HG02870 (cell line): ENCODE data around the gene ZNF710.
"Not testable (repeated sequence)": the region's sequence is repeated elsewhere in the genome, so short reads cannot be mapped to it uniquely, and the experiment has no call there.

ENCODE experiments used
- ATAC-seq: cut with Tn5 transposase; IDR thresholded peaks from one replicate; pipeline ENCODE4 v1.9.1; 2021; ENCODE audit warnings: mild to moderate bottlenecking, moderate library complexity; ENCODE audit not compliant: unreplicated experiment

ZNF710 gene

DNA sequence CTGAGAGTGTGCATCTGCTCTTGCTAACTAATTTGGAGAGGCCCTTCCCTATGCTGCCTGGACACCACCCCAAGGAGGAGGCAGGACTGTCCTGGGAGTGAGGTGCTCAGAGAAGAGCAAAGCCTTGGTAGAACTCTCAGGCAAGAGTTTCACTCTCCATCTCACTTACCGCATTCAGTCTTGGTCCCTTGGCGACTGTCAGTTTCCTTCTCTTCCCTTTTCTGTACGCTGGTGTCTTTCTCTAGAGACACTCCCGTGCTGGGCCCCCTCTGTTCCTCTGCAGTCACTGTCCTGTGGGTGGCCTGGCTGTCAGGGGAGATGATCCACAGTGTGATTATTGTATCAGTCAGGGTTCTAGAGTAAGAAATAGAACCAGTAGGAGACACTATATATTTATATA is 57.2 kb downstream of the ZNF710 start:
- ATAC-seq, result no peak

DNA sequence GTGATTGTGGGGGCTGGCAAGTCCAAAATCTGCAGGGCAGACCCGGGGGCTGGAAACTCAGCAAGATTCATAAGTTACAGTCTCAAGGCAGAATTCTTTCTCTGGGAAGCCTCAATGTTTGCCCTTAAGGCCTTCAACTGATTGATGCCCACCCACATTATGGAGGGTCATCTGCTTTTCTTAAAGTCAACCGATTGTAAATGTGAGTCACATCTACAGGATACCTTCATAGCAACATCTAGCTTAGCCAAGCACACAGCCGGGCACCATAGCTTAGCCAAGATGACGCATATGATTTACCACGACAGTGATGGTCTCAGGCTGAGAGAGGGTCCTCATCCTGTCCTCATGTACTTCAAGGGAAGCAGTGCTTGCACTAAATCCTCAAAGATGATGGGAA is 57.7 kb downstream of the ZNF710 start:
- no peak for ATAC-seq

DNA sequence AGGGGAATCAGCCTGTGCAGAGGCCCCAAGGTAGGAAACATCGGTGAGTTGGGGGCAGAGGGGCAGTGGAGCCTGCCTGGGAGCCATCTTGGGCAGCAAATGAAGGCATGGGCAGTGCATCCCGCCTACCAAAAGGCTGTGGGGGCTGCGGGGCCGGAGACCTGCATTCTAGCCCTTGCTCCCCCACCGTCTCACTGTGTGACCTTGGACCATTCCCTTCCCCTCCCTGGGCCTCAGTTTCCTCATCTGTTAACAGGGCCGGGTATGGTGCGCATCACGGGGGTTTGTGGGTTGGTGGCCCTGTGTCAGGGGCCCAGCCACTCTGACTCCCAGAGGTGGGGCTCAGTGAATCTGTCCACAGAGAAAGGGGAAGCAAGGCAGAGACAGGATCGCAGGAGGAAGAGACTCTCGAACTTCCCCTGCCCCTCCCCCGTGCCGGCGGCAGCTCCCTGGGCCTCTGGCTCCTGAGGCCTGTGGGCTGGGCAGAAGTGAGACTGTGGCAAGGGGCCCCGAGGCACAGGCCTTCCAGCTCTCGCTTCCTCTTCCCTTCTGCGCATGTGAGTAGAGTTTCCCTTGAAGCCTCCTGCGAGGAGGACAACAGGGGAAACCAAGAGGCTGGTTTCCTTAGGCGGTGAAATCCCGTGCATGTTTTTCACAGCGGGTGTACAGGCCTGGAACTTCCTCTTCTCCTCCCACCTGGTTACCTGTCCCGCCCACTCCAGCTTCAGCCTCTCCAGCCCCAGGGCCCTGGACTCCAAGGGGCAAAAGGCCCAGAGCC is 58.3 kb downstream of the ZNF710 start:
- peak; percentile 78 for ATAC-seq

DNA sequence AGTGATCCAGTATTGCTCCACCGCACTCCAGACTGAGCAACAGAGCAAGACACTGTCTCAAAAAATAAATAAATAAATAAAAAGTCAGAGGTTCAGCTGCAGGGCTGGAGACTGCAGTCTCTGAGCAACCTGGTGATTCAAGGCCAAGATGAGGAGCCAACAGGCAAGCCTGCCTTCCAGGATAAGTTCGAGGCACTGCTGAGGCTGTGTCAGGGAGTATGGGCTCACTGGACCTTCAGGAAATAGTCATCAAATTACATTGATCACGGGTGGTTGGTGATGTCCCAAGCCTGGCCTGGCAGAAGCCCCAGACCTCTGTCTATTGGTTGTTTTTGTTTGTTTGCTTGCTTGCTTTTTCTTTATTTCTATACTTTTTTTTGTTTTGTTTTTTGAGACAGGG is 59.7 kb downstream of the ZNF710 start:
- no peak for ATAC-seq

DNA sequence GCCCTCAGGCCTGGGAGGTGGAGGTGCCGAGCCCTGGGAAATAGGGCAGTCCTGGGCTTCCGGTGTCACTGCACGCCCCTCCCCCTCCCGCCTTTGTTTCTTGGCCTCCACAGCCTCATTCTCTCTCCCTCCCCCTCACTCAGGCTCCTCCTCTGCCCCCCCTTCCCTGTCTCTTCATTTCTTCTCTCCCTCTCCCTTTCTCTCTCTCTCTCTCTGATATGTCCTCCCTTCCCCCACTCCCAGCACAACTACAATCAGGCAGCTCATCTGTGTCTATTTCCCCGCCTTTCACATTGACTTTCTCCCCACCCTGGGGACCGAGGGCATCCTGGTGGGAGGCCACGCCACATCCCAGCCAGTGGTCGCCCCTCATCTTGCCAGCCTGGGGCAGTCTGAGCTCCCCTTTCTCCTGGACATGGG is 60.9 kb downstream of the ZNF710 start:
- no peak for ATAC-seq

DNA sequence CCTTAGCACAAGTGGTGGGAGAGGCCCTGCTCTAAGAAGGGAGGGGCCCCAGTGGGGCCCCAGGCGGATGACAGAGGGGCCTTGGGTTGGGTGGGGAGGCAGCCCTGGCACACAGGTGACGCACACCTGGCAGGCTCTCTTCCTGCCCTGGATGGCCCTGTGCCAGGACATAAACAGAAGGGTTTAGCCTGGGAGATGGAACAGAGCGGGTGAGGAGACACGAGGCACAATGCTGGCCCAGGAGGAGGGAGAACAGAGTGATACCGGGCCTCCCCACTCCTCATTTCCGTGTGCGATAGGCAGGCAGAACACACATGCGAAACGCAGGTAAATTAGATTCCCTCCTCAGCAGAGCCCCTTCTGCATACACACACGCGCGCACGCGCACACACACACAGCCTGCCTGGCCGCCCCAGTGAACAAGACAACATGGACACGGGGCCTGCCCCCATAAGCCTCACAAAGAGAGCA is 61.4 kb downstream of the ZNF710 start:
- ATAC-seq, result no peak

DNA sequence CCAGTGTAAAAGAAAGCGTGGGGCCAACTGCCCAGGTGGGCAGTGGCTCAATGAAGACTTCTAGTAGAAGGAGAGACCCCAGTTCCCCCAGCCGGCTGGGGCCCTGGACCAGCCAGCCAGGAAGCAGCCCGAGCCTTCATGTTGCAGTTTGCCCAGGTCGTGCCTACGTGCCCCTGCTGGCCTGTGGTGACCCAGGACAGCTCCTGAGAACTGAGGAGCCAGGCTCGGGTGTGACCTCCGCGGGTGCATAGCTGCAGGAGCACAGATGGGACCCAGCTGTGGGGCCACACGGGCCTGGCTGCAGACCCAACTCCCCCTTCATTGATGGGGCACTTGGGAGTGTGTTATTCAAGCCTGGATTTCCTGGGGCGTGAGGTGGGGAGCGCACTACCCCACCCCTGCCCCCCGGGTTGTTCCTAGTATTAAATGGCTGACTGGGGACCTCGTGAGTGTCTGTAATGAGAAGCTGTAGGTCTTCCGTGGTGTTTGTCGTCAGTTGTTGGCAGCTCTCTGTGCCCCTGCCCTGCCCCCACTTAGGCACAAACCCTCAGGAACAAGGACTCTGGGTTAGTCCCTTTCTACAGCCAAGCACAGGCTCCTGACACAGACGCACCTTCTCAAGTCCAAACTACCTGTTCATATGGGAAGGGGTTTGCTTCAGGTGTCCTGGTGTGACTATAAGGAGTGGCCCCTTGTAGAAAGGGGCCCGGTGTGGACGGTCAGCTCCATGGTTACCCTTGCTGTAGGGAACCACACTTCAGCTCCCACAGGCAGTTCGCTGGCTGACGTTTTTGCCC is 62.0 kb downstream of the ZNF710 start:
- ATAC-seq, result no peak

DNA sequence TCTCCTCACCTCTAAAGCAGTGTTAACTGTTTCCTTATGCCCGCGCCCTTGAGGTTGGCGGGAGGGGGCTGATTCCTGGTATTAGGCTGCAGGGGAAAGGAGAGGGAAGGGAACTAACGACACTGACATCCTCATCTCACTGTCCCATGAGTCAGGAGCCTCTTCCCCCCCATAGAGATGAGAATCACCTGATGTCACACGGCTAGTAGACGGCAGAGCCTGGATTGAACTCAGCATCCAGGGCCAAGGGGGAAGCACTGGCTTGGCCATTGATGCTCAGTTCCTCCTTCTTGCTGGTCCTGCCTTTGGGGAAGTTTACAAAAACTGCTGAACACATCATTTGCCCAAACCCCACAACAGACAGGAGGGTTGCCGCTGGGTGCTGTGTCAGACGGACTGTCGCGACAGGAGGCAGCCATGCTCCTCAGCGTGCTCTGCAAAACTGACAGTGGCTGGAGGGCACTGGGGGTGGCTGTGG is 62.7 kb downstream of the ZNF710 start:
- no peak for ATAC-seq

DNA sequence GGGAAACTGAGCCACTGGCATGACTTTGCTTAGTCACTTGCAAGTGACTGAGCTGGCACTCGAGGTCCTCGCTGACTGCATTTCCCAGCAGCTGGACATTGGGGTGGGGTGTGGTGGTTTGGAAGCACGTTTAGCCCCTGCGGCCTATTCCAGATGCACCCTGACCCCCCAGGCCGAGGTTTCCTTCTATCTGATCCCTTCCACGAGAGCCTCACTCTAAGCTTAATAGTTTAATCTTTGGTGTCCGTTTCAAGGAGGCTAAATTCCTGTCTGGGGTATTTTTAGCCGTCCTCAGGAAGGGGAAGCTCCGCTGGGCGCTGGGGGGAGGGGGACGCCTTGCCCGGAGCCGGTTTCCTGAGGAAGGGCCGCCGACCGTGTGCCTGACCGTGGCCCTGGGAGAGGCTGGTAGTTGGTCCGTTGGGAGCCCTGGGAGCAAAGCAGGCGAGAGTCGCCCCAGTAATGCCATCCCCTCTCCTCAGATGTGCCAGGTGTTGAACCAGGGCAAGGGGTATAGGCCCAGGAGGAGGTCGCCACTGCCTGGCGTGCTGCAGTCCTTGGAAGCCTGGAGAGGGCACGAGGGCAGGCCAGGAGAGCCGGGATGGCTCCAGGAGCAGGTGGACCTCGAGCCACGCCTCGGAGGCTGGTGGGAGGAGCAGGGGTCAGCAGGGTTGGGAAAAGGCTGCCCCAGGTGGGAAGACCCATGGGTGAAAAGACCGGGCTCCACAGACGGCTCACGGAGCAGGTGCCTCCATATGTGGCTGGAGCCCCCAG is 64.0 kb downstream of the ZNF710 start:
- ATAC-seq, result no peak

DNA sequence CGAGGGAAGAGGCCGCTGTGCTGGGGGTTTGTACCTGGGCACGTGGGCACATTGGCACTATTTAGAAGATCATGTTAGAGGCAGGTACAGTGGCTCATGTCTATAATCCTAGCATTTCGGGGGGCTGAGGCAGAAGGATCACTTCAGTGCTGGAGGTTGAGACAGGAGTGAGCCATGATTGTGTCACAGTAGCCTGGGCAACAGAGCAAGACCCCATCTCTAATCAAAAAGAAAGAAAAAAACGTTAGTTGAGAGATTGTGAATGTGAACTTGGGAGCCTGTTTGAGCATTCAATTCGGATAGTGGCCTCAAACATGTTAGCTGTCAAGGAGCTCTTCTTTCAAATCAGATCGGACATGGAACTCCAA is 64.5 kb downstream of the ZNF710 start:
- ATAC-seq, result no peak

DNA sequence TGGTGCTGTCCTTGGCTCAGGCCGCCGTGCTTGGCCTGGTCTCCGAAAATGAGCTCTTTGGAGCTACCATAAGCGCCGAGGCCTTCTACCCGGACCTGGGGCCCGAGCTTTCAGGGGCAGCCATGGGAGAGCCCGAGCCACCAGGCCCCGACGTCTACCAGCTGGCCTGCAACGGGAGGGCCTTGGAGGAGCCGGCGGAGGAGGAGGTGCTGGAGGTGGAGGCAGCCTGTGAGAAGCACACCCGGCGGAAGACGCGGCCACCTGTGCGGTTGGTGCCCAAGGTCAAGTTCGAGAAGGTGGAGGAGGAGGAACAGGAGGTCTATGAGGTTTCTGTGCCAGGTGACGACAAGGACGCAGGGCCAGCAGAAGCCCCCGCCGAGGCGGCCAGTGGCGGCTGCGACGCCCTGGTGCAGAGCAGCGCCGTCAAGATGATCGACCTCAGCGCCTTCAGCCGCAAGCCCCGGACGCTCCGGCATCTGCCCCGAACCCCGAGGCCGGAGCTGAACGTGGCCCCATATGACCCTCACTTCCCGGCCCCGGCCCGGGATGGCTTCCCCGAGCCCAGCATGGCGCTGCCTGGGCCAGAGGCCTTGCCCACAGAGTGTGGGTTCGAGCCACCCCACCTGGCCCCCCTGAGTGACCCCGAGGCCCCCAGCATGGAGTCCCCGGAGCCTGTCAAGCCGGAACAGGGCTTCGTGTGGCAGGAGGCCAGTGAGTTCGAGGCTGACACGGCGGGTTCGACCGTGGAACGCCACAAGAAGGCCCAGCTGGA is 66.2 kb downstream of the ZNF710 start:
- ATAC-seq, result no peak

DNA sequence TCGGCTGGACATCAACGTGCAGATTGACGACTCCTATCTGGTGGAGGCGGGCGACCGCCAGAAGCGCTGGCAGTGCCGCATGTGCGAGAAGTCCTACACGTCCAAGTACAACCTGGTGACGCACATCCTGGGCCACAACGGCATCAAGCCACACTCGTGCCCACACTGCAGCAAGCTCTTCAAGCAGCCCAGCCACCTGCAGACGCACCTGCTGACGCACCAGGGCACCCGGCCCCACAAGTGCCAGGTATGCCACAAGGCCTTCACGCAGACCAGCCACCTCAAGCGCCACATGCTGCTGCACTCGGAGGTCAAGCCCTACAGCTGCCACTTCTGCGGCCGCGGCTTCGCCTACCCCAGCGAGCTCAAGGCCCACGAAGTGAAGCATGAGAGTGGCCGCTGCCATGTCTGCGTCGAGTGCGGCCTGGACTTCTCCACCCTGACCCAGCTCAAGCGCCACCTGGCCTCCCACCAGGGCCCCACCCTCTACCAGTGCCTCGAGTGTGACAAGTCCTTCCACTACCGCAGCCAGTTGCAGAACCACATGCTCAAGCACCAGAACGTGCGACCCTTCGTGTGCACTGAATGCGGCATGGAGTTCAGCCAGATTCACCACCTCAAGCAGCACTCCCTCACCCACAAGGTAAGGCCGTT is 67.0 kb downstream of the ZNF710 start:
- no peak for ATAC-seq

DNA sequence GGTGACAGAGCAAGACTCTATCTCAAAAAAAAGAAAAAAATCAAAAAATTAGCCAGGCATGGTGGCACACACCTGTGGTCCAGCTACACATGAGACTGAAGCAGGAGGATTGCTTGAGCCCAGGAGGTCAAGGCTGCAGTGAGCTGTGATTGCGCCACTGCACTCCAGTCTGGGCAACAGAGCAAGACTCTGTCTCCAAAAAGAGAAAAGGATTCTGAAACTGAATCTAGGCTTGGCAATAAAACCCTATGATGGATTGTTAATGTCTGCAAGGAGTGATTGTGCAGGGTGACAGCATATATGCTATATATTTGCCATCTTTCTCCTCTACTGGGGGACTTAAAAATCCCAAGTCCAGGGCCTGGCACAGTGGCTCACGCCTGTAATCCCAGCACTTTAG is 69.5 kb downstream of the ZNF710 start:
- not testable (repeated sequence) for ATAC-seq

DNA sequence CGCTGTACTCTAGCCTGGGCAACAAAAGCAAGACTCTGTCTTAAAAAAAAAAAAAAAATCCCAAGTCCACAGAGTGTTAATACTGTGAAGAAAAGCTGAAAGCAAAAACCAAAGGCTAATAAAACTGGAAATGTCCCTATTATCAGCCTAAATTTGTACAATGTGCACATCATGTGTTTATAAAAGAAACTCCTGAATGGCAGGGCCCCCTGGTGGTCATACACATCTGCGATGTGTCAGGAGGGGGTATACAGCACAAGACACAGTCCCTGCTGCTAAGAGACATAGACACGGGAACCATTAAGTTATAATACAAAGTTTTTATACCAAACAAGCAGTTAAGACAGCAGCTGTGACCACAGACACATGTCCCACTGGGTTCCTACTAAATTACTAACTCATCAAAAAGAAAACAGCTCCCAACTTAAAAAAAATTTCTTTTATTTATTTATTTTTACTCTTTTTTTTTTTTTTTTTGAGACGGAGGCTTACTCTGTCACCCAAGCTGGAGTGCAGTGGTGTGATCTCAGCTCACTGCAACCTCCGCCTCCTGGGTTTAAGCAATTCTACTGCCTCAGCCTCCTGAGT is 70.2 kb downstream of the ZNF710 start:
- ATAC-seq, result no peak

DNA sequence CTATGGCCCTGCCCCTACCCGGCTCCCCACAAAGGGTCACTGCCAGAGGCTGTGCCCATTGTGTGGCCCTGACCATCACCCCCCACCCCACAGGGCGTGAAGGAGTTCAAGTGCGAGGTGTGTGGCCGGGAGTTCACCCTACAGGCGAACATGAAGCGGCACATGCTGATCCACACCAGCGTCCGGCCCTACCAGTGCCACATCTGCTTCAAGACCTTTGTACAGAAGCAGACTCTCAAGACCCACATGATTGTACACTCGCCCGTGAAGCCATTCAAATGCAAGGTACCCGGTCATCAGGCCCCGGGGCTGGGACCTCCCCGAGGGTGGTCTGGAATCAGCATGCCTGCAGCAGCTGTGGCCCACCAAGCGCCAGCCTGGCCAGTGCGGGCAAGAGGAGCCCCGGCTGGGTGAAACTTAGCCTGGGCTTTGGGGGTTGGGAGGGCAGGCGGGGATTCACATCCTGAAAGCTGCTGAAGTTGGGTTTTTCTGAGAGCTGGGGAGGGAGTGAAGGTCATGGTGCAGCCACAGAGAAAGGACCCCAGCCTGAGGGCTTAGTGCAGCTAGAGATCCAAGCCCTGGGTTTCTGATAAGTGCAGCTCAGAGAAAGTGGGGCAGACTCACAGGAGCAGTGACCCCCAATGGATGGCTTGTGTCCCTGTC is 72.0 kb downstream of the ZNF710 start:
- no peak for ATAC-seq

DNA sequence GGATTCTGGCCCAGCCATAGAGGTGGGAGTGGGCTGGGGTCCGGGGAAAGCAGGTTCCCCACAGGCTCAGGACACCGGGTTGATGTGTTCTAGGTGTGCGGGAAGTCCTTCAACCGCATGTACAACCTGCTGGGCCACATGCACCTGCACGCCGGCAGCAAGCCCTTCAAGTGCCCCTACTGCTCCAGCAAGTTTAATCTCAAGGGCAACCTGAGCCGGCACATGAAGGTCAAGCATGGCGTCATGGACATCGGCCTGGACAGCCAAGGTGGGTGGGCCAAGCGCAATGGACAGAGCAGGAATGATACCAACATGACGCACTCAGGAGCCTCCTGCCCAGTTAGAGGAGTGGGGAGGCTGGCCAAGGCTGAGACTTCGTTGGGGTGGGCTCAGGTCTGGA is 72.9 kb downstream of the ZNF710 start:
- no peak for ATAC-seq

DNA sequence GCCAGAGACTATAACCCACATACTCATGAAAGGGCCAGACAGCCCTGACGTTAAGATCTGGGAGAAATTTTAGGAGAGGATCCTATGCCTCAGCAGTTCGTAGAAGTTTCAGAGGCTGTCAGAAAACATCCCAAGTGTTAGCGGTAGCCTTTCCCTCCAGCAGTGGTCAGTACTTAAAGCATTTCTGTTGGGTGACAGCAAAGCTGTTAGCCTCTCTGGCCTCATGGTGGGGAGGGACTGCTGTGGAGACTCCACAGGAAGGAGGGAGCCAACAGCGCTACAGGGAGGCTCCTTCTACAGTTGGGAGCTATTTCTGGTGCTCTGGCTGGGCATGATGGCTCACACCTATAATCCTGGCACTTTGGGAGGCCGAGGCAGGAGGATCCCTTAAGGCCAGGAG is 73.8 kb downstream of the ZNF710 start:
- no peak for ATAC-seq

DNA sequence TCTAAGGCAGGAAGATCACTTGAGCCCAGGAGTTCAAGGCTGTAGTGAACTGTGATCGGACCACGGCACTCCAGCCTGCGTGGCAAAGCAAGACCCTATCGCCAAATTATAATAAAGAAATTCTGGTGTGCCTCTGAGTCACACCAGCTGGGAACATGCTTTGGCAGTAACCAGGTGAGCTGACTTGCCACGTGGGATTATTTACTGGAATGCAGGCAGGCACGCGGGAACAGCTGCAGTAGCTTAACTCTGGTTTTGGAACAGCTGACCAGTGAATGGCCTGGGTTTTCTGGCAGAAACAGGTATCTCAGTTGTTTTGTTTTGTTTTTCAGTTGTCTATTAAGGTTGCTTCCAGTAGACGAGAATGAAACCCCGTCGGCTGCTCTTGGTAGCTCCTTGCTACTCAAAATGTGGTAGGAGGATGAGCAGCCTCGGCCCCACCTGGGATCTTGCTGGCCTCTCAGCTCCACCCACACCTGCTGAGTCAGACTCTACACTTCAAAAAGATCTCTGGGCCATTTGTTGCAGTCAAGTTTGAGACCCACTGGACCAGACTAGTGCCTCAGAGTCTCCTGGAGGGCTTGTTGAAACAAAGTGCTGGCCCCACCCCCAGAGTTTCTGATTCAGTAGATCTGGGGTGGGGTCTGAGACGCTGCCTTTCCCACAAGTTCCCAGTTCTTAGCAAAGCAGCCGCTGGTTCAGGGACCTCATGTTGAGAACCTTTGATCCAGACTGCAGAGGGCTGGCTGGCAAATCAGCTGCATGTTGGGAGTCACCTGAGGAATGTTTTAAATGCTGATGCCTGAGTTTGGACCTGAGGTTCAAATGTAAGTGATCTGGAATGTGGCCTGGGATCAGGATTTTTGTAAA is 74.5 kb downstream of the ZNF710 start:
- ATAC-seq, result no peak
